PC-9 (cell line): ENCODE data around the gene CEACAM6. TPM values are rescaled to one million over a fixed set of nuclear protein-coding genes. Genes with fewer than 3 reads are reported as not detected.

Source experiments
- BruUV-seq: library from RNA; stranded (reverse); fragments of 400-500 nt; replicated peaks from 2 replicates; lab custom pipeline; 2021; lab: Mats Ljungman, UMichigan
- CTCF ChIA-PET: fragments of 300-600 bp; sonication (Branson Sonifier 250); formaldehyde crosslinking; loops from one replicate; lab custom pipeline; 2022; ENCODE audit warnings: antibody characterized with exemption; lab: Charles Lee
- POLR2A ChIA-PET: fragments of 300-600 bp; sonication (Branson Sonifier 250); formaldehyde crosslinking; loops from one replicate; lab custom pipeline; 2022; ENCODE audit warnings: antibody characterized with exemption; ENCODE audit not compliant: unreplicated experiment; lab: Charles Lee
- DNase-seq, 2 experiments: peaks; one replicate each; pipeline versions ENCODE4 v3.0.0 to v3.0.0-alpha.2; 2015 to 2022; ENCODE audit warnings: mixed read lengths in 1 of 2
- H2AFZ ChIP-seq: fragments of 200-600 bp; sonication (generic); 2 replicates; pipeline ENCODE4 v1.8.1; 2017; ENCODE audit warnings: antibody characterized with exemption
- H3F3A ChIP-seq: fragments of 200-600 bp; sonication (generic); 2 replicates; pipeline ENCODE4 v1.8.1; 2017; ENCODE audit warnings: antibody characterized with exemption, mild to moderate bottlenecking, low read depth; ENCODE audit not compliant: insufficient read depth
- H3K27ac ChIP-seq: fragments of 200-600 bp; sonication (generic); 2 replicates; pipeline ENCODE4 v1.6.1; 2016; ENCODE audit warnings: mixed run types
- H3K27me3 ChIP-seq: fragments of 200-600 bp; sonication (generic); 2 replicates; pipeline ENCODE4 v1.6.1; 2016; ENCODE audit warnings: low read depth, mixed run types; ENCODE audit not compliant: insufficient read depth
- H3K36me3 ChIP-seq: fragments of 200-600 bp; sonication (generic); 2 replicates; pipeline ENCODE4 v1.6.1; 2016; ENCODE audit warnings: low read depth, mixed run types
- H3K4me1 ChIP-seq: fragments of 200-600 bp; sonication (generic); replicated peaks from 2 replicates; pipeline ENCODE4 v1.6.1; 2016; ENCODE audit warnings: mixed run types; ENCODE audit not compliant: insufficient read depth
- H3K4me2 ChIP-seq: fragments of 200-600 bp; sonication (generic); 2 replicates; pipeline ENCODE4 v1.6.1; 2017; ENCODE audit warnings: mixed run types
- H3K4me3 ChIP-seq: fragments of 200-600 bp; sonication (generic); 2 replicates; pipeline ENCODE4 v1.6.1; 2016; ENCODE audit warnings: mixed run types
- H3K79me2 ChIP-seq: fragments of 200-600 bp; sonication (generic); 2 replicates; pipeline ENCODE4 v1.6.1; 2017; ENCODE audit warnings: low read depth, mixed run types
- H3K9me2 ChIP-seq: fragments of 200-600 bp; sonication (generic); 2 replicates; pipeline ENCODE4 v1.8.1; 2017; ENCODE audit warnings: mild to moderate bottlenecking; ENCODE audit not compliant: insufficient read depth
- H3K9me3 ChIP-seq: fragments of 200-600 bp; sonication (generic); 2 replicates; pipeline ENCODE4 v1.8.1; 2016; ENCODE audit warnings: low read depth; ENCODE audit not compliant: insufficient read depth
- H4K20me1 ChIP-seq: fragments of 200-600 bp; sonication (generic); 2 replicates; pipeline ENCODE4 v1.8.1; 2017; ENCODE audit not compliant: insufficient read depth
- CTCF ChIP-seq: fragments of 200-600 bp; sonication (generic); conservative IDR thresholded peaks from 2 replicates; pipeline ENCODE4 v1.6.1; 2017; ENCODE audit warnings: mixed run types, antibody characterized with exemption, mild to moderate bottlenecking, moderate library complexity
- EZH2 ChIP-seq: fragments of 200-600 bp; sonication (generic); IDR thresholded peaks from 2 replicates; pipeline ENCODE4 v1.8.0; 2017; ENCODE audit warnings: antibody characterized with exemption, low read depth
- intact Hi-C: fragments of 100-400 bp; cut with micrococcal nuclease; formaldehyde crosslinking; loops from one replicate; pipeline ENCODE4 v1.10.0; 2022; ENCODE audit not compliant: unreplicated experiment
- total RNA-seq: library from RNA; stranded (reverse); gene quantifications from 2 replicates; pipeline ENCODE4 v1.2.3, GENCODE V29; 2021

The CEACAM6 gene
- total RNA-seq, 1 experiment from 2014 or later, result 468 TPM

- Histone ChIP-seq H3K4me3 (no peak overlapping the region), H4K20me1 (no peaks in the 10 kb centered on the region), H2AFZ (no peak overlapping the region), H3K36me3 (no peaks in the 10 kb centered on the region), H3F3A (peaks cover 22% of the 10 kb centered on the region), H3K4me1 (peaks cover 41% of the 10 kb centered on the region), H3K27me3 (0 out of 2 replicates have a peak, but pooled peaks cover 3% of the 10 kb centered on the region), H3K9me2 (no peaks in the 10 kb centered on the region), H3K79me2 (no peaks in the 10 kb centered on the region), H3K27ac (peak overlapping the region; percentile 73), H3K4me2 (no peak overlapping the region), H3K9me3 (no peaks in the 10 kb centered on the region; the same call in 1 of the 2 replicates)
- POLR2A ChIA-PET, result no interaction called here
- intact Hi-C loops, result no loop called here
- BruUV-seq, result no TSS peak
- TF ChIP-seq CTCF, result no peak
- TF ChIP-seq EZH2, result no peak
- CTCF ChIA-PET, result no interaction called here
- DNase-seq, result no peak
These were observed 45.7 kb downstream of the CEACAM6 start for GRCh38 chr19:41801031-41801430.

- Histone ChIP-seq H4K20me1 (no peaks in the 10 kb centered on the region), H3F3A (peaks cover 22% of the 10 kb centered on the region), H3K27ac (peak overlapping the region; percentile 73), H3K4me1 (peaks cover 41% of the 10 kb centered on the region), H3K79me2 (no peaks in the 10 kb centered on the region), H3K36me3 (no peaks in the 10 kb centered on the region), H3K9me3 (no peaks in the 10 kb centered on the region; the same call in 1 of the 2 replicates), H2AFZ (peak overlapping the region; percentile 42; the same call in 1 of the 2 replicates), H3K4me2 (peak overlapping the region; percentile 25; the same call in 1 of the 2 replicates), H3K27me3 (0 out of 2 replicates have a peak, but pooled peaks cover 3% of the 10 kb centered on the region), H3K4me3 (no peak overlapping the region), H3K9me2 (no peaks in the 10 kb centered on the region)
- ChIA-PET POLR2A (no interaction called here), CTCF (interaction anchor here (0.8 kb wide), 1 partner anchor 48 kb away, joined by 3 read pairs; no protein-coding TSS in a partner anchor)
- peak in 1 of 2 experiments; percentile 87 for DNase-seq
- intact Hi-C loops, result no loop called here
- no peak for TF ChIP-seq EZH2
- BruUV-seq, result no TSS peak
These were observed 46.5 kb downstream of the CEACAM6 start for GRCh38 chr19:41801792-41802211.

GRCh38 chr19:41802770-41803169 is 47.4 kb downstream of the CEACAM6 start:
- no TSS peak for BruUV-seq
- Histone ChIP-seq H3K27me3 (0 out of 2 replicates have a peak, but pooled peaks cover 3% of the 10 kb centered on the region), H3K9me3 (no peaks in the 10 kb centered on the region; the same call in 1 of the 2 replicates), H3F3A (peaks cover 22% of the 10 kb centered on the region), H2AFZ (no peak overlapping the region), H3K4me1 (peaks cover 41% of the 10 kb centered on the region), H3K9me2 (no peaks in the 10 kb centered on the region), H3K4me2 (peak overlapping the region; percentile 25; the same call in 1 of the 2 replicates), H4K20me1 (no peaks in the 10 kb centered on the region), H3K79me2 (no peaks in the 10 kb centered on the region), H3K36me3 (no peaks in the 10 kb centered on the region), H3K4me3 (no peak overlapping the region), H3K27ac (peak overlapping the region; percentile 73)
- no peak for DNase-seq
- ChIA-PET CTCF (no interaction called here), POLR2A (no interaction called here)
- TF ChIP-seq CTCF (no peak), EZH2 (no peak)
- intact Hi-C loops, result no loop called here
